ENCODE measurements around the gene RMND5B. TPM values are rescaled to one million over a fixed set of nuclear protein-coding genes. Genes with fewer than 3 reads are reported as not detected.

RMND5B gene
- total RNA-seq, 2 donors from 2014 or later = 36.0 to 36.9 TPM

DNA sequence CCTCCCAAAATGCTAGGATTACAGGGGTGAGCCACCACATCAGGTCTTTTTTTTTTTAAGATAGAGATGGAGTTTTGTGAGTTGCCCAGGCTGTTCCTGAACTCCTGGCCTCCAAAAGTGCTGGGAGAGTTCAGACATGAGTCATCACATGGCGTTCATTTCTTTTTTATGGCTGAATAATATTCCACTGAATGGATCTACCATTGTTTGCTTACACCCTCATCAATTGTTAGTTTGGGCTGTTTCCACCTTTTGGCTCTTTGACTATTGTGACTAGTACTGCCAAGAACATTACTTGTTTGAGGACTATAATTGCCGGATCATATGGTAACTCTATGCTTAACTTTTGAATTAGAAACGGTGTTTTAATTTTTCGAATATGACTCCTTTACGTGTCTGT, 18.3 kb upstream of the RMND5B start:
- Histone ChIP-seq H3K27me3 (ENCODE audit: control insufficient read depth, insufficient read depth, low read length, poor library complexity, severe bottlenecking) (no peaks in the 10 kb centered on the region), H3K36me3 (ENCODE audit: control insufficient read depth, insufficient read depth, low read length) (no peaks in the 10 kb centered on the region), H3K27ac (ENCODE audit: low read depth, low read length) (no peak overlapping the region), H3K4me3 (ENCODE audit: low read length) (peak overlapping the region; percentile 83), H3K4me1 (ENCODE audit: control insufficient read depth, insufficient read depth, low read length) (peaks cover 13% of the 10 kb centered on the region), H3K9me3 (ENCODE audit: control insufficient read depth, low read length) (no peaks in the 10 kb centered on the region), H3K9ac (ENCODE audit: extremely low read depth, low read length, poor library complexity, severe bottlenecking) (no peak overlapping the region)
- Mint-ChIP-seq H3K4me3 (peak overlapping the region; percentile 92), H3K27me3 (ENCODE audit: insufficient read depth) (peaks cover 16% of the 10 kb centered on the region), H3K36me3 (ENCODE audit: low read depth) (no peaks in the 10 kb centered on the region), H3K9me3 (peaks cover 4% of the 10 kb centered on the region), H3K4me1 (peaks cover 22% of the 10 kb centered on the region), H3K27ac (no peak overlapping the region)
- WGBS, 2 experiments (ENCODE audit: insufficient coverage in 1 of 2, insufficient read length in 1 of 2) = 90 to 91% methylated on average over 5 of the region's 5 CpGs
- TF ChIP-seq, protein P1, sequence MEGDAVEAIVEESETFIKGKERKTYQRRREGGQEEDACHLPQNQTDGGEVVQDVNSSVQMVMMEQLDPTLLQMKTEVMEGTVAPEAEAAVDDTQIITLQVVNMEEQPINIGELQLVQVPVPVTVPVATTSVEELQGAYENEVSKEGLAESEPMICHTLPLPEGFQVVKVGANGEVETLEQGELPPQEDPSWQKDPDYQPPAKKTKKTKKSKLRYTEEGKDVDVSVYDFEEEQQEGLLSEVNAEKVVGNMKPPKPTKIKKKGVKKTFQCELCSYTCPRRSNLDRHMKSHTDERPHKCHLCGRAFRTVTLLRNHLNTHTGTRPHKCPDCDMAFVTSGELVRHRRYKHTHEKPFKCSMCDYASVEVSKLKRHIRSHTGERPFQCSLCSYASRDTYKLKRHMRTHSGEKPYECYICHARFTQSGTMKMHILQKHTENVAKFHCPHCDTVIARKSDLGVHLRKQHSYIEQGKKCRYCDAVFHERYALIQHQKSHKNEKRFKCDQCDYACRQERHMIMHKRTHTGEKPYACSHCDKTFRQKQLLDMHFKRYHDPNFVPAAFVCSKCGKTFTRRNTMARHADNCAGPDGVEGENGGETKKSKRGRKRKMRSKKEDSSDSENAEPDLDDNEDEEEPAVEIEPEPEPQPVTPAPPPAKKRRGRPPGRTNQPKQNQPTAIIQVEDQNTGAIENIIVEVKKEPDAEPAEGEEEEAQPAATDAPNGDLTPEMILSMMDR (conservative IDR thresholded peaks at IDR 0.05) = no peak
- no peak for DNase-seq

DNA sequence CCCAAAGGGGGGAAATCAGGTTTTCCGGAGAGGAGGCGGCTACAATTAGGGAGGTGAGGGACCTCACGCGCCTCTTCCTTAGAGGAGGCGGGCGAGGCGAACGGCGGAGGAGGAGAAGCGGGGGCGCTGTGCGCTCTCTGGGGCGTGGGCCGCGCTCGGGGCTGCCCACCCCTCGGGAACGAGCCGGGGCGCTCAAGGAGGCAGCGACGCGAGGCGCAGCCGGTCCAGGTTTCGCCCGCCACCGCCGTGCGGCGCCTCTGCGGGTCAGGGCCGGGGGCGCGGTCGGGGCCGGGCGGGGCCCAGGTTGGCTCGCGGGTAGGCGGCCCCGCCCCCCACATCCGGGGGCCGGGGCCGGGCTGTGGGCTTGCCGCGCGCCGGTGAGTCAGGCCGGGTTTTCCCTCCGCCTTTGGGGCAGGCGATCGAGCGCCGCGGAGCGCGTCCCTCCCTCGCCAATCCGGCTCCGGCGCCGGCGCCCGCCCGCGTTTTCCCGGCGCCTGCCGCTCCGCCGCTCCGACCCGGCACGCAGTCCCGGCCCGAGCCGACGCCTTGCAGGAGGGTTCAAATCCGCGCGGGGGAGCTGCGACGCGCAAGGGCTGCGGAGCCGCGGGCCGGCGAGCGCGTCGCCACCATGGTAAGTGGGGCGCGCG, 17.6 kb upstream of the RMND5B start, which contains the start of gene N4BP3:
Gene N4BP3, plus strand, starts transcription at position 392 of the 647 bp plus-strand sequence. CDS start 6,052 bp downstream, outside the sequence.
- H3K9ac ChIP-seq (ENCODE audit: extremely low read depth, low read length, poor library complexity, severe bottlenecking) = peak within 1 kb of the TSS; percentile 63

DNA sequence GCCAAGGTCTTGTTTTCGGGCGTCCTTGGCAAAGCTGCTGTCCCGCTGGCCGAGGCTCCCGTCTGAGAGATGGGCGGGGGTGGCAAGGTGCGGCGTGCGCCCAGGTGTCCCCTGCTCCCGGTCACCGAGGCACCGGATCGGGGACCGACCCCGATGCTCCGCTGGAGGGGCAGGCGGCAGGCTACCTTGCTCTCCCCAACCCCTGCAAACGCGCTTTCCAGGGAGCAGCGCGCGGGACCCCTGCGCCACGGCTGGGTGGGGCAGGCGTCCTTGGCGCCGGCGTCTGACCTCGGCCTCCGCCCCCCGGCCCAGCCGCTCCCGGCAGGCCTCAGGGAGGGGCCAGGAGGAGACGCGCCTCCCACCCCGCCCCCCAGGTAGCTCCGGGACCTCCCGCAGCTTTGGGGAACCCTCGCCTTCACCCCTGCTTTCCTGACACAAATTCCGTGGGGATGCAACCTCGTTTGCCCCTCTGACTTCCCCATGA, 16.9 kb upstream of the RMND5B start:
- peak overlapping the region; percentile 92 for H3K27ac Mint-ChIP-seq
- no peaks in the 10 kb centered on the region for H3K36me3 ChIP-seq (ENCODE audit: control insufficient read depth, insufficient read depth, low read length)
- no peak for DNase-seq
- peaks cover 13% of the 10 kb centered on the region for H3K4me1 ChIP-seq (ENCODE audit: control insufficient read depth, insufficient read depth, low read length)
- H3K27me3 ChIP-seq (ENCODE audit: control insufficient read depth, insufficient read depth, low read length, poor library complexity, severe bottlenecking) = no peaks in the 10 kb centered on the region
- peaks cover 4% of the 10 kb centered on the region for H3K9me3 Mint-ChIP-seq
- H3K4me3 ChIP-seq (ENCODE audit: low read length) = peak overlapping the region; percentile 88
- no peak overlapping the region for H3K27ac ChIP-seq (ENCODE audit: low read depth, low read length)
- peaks cover 22% of the 10 kb centered on the region for H3K4me1 Mint-ChIP-seq
- peaks cover 16% of the 10 kb centered on the region for H3K27me3 Mint-ChIP-seq (ENCODE audit: insufficient read depth)
- H3K9me3 ChIP-seq (ENCODE audit: control insufficient read depth, low read length) = no peaks in the 10 kb centered on the region
- H3K4me3 Mint-ChIP-seq = peak overlapping the region; percentile 92
- TF ChIP-seq, protein P1 (conservative IDR thresholded peaks at IDR 0.05) = peak; percentile 10
- H3K36me3 Mint-ChIP-seq (ENCODE audit: low read depth) = no peaks in the 10 kb centered on the region
- WGBS, 2 experiments (ENCODE audit: insufficient coverage in 1 of 2, insufficient read length in 1 of 2) = 0% methylated on average over 17 to 41 of the region's 41 CpGs
- peak overlapping the region; percentile 63 for H3K9ac ChIP-seq (ENCODE audit: extremely low read depth, low read length, poor library complexity, severe bottlenecking)

More for the DNA sequence above, 17.6 kb upstream of the RMND5B start, which contains the start of gene N4BP3:
- Histone ChIP-seq H3K27me3 (ENCODE audit: control insufficient read depth, insufficient read depth, low read length, poor library complexity, severe bottlenecking) (no peaks in the 10 kb centered on the region), H3K4me1 (ENCODE audit: control insufficient read depth, insufficient read depth, low read length) (peaks cover 13% of the 10 kb centered on the region), H3K4me3 (ENCODE audit: low read length) (peak within 1 kb of the TSS; percentile 88), H3K36me3 (ENCODE audit: control insufficient read depth, insufficient read depth, low read length) (no peaks in the 10 kb centered on the region), H3K27ac (ENCODE audit: low read depth, low read length) (no peak within 1 kb of the TSS), H3K9me3 (ENCODE audit: control insufficient read depth, low read length) (no peaks in the 10 kb centered on the region)
- WGBS, 2 experiments (ENCODE audit: insufficient coverage in 1 of 2, insufficient read length in 1 of 2) = 0% methylated on average over 53 to 96 of the region's 96 CpGs
- TF ChIP-seq, protein P1 (conservative IDR thresholded peaks at IDR 0.05) = peak; percentile 10
- H3K27me3 Mint-ChIP-seq (ENCODE audit: insufficient read depth) = peaks cover 16% of the 10 kb centered on the region
- peaks cover 4% of the 10 kb centered on the region for H3K9me3 Mint-ChIP-seq
- DNase-seq = peak; percentile 95
- H3K36me3 Mint-ChIP-seq (ENCODE audit: low read depth) = no peaks in the 10 kb centered on the region
- peaks cover 22% of the 10 kb centered on the region for H3K4me1 Mint-ChIP-seq
- H3K27ac Mint-ChIP-seq = peak within 1 kb of the TSS; percentile 92
- H3K4me3 Mint-ChIP-seq = peak within 1 kb of the TSS; percentile 92

Data from endodermal cell (in vitro differentiated cells).